ENCODE data around the gene NATD1. TPM values are rescaled to one million over a fixed set of nuclear protein-coding genes. Genes with fewer than 3 reads are reported as not detected.

Gene NATD1
- total RNA-seq, 1 donor from 2014 or later, result 7.9 TPM

GRCh38 chr17:21240369-21241055 lies 12.7 kb downstream of the NATD1 start:
- no peaks in the 10 kb centered on the region for H3K4me1 ChIP-seq (ENCODE audit: insufficient read depth, low read length)
- Mint-ChIP-seq H3K9me3 (ENCODE audit: unreplicated experiment) (no peaks in the 10 kb centered on the region), H3K4me1 (ENCODE audit: low read depth, unreplicated experiment) (peaks cover 5% of the 10 kb centered on the region), H3K27ac (ENCODE audit: unreplicated experiment) (no peak overlapping the region), H3K36me3 (ENCODE audit: low read depth, unreplicated experiment) (peaks cover 6% of the 10 kb centered on the region), H3K4me3 (ENCODE audit: unreplicated experiment) (no peak overlapping the region), H3K27me3 (ENCODE audit: low read depth, unreplicated experiment) (peaks cover 7% of the 10 kb centered on the region)
- H3K9ac ChIP-seq (ENCODE audit: low read length), result no peak overlapping the region
- H3K36me3 ChIP-seq (ENCODE audit: insufficient read depth, low read length), result no peaks in the 10 kb centered on the region
- no peak for FAIRE-seq
- no peak for TF ChIP-seq EZH2 (IDR thresholded peaks at IDR 0.05; ENCODE audit: insufficient read depth, low read length)
- no peak for TF ChIP-seq CTCF (IDR thresholded peaks at IDR 0.05; ENCODE audit: insufficient read depth, low read depth, low read length)
- H3K27me3 ChIP-seq (ENCODE audit: insufficient read depth, low read length), result no peaks in the 10 kb centered on the region
- no peak overlapping the region for H3K4me2 ChIP-seq (ENCODE audit: low read length)
- H3K27ac ChIP-seq (ENCODE audit: low read depth, low read length), result no peak overlapping the region
- H3K79me2 ChIP-seq (ENCODE audit: insufficient read depth, low read length), result no peaks in the 10 kb centered on the region
- DNase-seq (ENCODE audit: low read depth), result no peak
- H3K4me3 ChIP-seq (ENCODE audit: insufficient read depth, low read depth, low read length), result no peak overlapping the region
- H4K20me1 ChIP-seq (ENCODE audit: insufficient read depth, low read length), result peaks cover 11% of the 10 kb centered on the region
- no peaks in the 10 kb centered on the region for H3K9me3 ChIP-seq (ENCODE audit: insufficient read depth, low read depth, low read length)
- H2AFZ ChIP-seq (ENCODE audit: low read depth, low read length), result no peak overlapping the region

GRCh38 chr17:21239680-21240368 lies 13.4 kb downstream of the NATD1 start:
- peak; percentile 16 for DNase-seq (ENCODE audit: low read depth)
- Histone ChIP-seq H3K4me1 (ENCODE audit: insufficient read depth, low read length) (no peaks in the 10 kb centered on the region), H3K27me3 (ENCODE audit: insufficient read depth, low read length) (no peaks in the 10 kb centered on the region), H3K79me2 (ENCODE audit: insufficient read depth, low read length) (no peaks in the 10 kb centered on the region), H3K4me3 (ENCODE audit: insufficient read depth, low read depth, low read length) (no peak overlapping the region), H4K20me1 (ENCODE audit: insufficient read depth, low read length) (peaks cover 6% of the 10 kb centered on the region), H2AFZ (ENCODE audit: low read depth, low read length) (no peak overlapping the region), H3K9ac (ENCODE audit: low read length) (no peak overlapping the region), H3K9me3 (ENCODE audit: insufficient read depth, low read depth, low read length) (no peaks in the 10 kb centered on the region), H3K4me2 (ENCODE audit: low read length) (no peak overlapping the region), H3K27ac (ENCODE audit: low read depth, low read length) (no peak overlapping the region), H3K36me3 (ENCODE audit: insufficient read depth, low read length) (no peaks in the 10 kb centered on the region)
- H3K36me3 Mint-ChIP-seq (ENCODE audit: low read depth, unreplicated experiment), result peaks cover 4% of the 10 kb centered on the region
- H3K27me3 Mint-ChIP-seq (ENCODE audit: low read depth, unreplicated experiment), result peaks cover 6% of the 10 kb centered on the region
- TF ChIP-seq EZH2 (IDR thresholded peaks at IDR 0.05; ENCODE audit: insufficient read depth, low read length) (no peak), CTCF (IDR thresholded peaks at IDR 0.05; ENCODE audit: insufficient read depth, low read depth, low read length) (peak; percentile 35)
- H3K27ac Mint-ChIP-seq (ENCODE audit: unreplicated experiment), result no peak overlapping the region
- peaks cover 5% of the 10 kb centered on the region for H3K4me1 Mint-ChIP-seq (ENCODE audit: low read depth, unreplicated experiment)
- H3K4me3 Mint-ChIP-seq (ENCODE audit: unreplicated experiment), result no peak overlapping the region
- no peaks in the 10 kb centered on the region for H3K9me3 Mint-ChIP-seq (ENCODE audit: unreplicated experiment)
- no peak for FAIRE-seq

GRCh38 chr17:21235921-21236320 lies 17.3 kb downstream of the NATD1 start:
- Mint-ChIP-seq H3K9me3 (ENCODE audit: unreplicated experiment) (no peaks in the 10 kb centered on the region), H3K27me3 (ENCODE audit: low read depth, unreplicated experiment) (peaks cover 5% of the 10 kb centered on the region), H3K27ac (ENCODE audit: unreplicated experiment) (no peak overlapping the region), H3K4me1 (ENCODE audit: low read depth, unreplicated experiment) (peaks cover 8% of the 10 kb centered on the region), H3K4me3 (ENCODE audit: unreplicated experiment) (no peak overlapping the region), H3K36me3 (ENCODE audit: low read depth, unreplicated experiment) (peaks cover 9% of the 10 kb centered on the region)
- no peaks in the 10 kb centered on the region for H4K20me1 ChIP-seq (ENCODE audit: insufficient read depth, low read length)
- no peak overlapping the region for H3K4me2 ChIP-seq (ENCODE audit: low read length)
- no peaks in the 10 kb centered on the region for H3K9me3 ChIP-seq (ENCODE audit: insufficient read depth, low read depth, low read length)
- H3K4me1 ChIP-seq (ENCODE audit: insufficient read depth, low read length), result no peaks in the 10 kb centered on the region
- H3K36me3 ChIP-seq (ENCODE audit: insufficient read depth, low read length), result no peaks in the 10 kb centered on the region
- H3K79me2 ChIP-seq (ENCODE audit: insufficient read depth, low read length), result no peaks in the 10 kb centered on the region
- no peak overlapping the region for H2AFZ ChIP-seq (ENCODE audit: low read depth, low read length)
- H3K27ac ChIP-seq (ENCODE audit: low read depth, low read length), result no peak overlapping the region
- no peak for DNase-seq (ENCODE audit: low read depth)
- H3K9ac ChIP-seq (ENCODE audit: low read length), result no peak overlapping the region
- no peaks in the 10 kb centered on the region for H3K27me3 ChIP-seq (ENCODE audit: insufficient read depth, low read length)
- FAIRE-seq, result no peak
- H3K4me3 ChIP-seq (ENCODE audit: insufficient read depth, low read depth, low read length), result no peak overlapping the region
- no peak for TF ChIP-seq CTCF (IDR thresholded peaks at IDR 0.05; ENCODE audit: insufficient read depth, low read depth, low read length)
- no peak for TF ChIP-seq EZH2 (IDR thresholded peaks at IDR 0.05; ENCODE audit: insufficient read depth, low read length)
